GM06990 (cell line): ENCODE results near the gene SRP68.

Source experiments
- DNase-seq: peaks from one replicate; pipeline ENCODE4 v3.0.0-alpha.2; 2011; ENCODE audit not compliant: insufficient read length; ENCODE audit errors: extremely low read depth
- H3K27me3 ChIP-seq: replicated peaks from 2 replicates; pipeline ENCODE4 v1.6.0; 2011; ENCODE audit warnings: low read length; ENCODE audit not compliant: control insufficient read depth, insufficient read depth
- H3K36me3 ChIP-seq: 2 replicates; pipeline ENCODE4 v1.5.1; 2011; ENCODE audit warnings: low read length; ENCODE audit not compliant: control insufficient read depth, insufficient read depth
- H3K4me3 ChIP-seq: replicated peaks from 2 replicates; pipeline ENCODE4 v1.5.1; 2011; ENCODE audit warnings: low read depth, mild to moderate bottlenecking, control low read depth, low read length
- TF ChIP-seq, protein P1 (sequence below): IDR thresholded peaks from 2 replicates; pipeline ENCODE4 v1.5.1; 2011; ENCODE audit warnings: low read length, control low read depth, mild to moderate bottlenecking, inconsistent platforms; ENCODE audit not compliant: insufficient read depth, poor library complexity, severe bottlenecking

The SRP68 gene

DNA sequence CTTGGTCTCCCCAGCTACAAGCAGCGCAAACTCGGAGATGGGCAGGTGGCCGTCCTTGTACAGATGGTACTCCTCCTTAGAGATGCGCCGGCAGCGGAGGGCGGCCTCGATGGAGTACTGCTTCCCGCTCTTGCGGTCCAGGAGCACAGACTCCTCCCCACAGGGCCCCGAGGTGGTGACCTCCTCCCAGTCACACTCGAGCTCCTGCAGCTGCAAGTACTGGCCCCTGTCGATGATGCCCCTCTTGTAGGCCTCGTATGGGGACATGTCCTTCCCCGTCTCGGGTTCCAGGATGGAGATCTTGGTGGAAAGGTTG lies 64.5 kb downstream of the SRP68 start:
- H3K36me3 ChIP-seq = peaks cover 3% of the 10 kb centered on the region
- H3K4me3 ChIP-seq = no peak overlapping the region
- TF ChIP-seq, protein P1, sequence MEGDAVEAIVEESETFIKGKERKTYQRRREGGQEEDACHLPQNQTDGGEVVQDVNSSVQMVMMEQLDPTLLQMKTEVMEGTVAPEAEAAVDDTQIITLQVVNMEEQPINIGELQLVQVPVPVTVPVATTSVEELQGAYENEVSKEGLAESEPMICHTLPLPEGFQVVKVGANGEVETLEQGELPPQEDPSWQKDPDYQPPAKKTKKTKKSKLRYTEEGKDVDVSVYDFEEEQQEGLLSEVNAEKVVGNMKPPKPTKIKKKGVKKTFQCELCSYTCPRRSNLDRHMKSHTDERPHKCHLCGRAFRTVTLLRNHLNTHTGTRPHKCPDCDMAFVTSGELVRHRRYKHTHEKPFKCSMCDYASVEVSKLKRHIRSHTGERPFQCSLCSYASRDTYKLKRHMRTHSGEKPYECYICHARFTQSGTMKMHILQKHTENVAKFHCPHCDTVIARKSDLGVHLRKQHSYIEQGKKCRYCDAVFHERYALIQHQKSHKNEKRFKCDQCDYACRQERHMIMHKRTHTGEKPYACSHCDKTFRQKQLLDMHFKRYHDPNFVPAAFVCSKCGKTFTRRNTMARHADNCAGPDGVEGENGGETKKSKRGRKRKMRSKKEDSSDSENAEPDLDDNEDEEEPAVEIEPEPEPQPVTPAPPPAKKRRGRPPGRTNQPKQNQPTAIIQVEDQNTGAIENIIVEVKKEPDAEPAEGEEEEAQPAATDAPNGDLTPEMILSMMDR = no peak
- no peaks in the 10 kb centered on the region; the same call in 1 of the 2 replicates for H3K27me3 ChIP-seq
- no peak for DNase-seq

DNA sequence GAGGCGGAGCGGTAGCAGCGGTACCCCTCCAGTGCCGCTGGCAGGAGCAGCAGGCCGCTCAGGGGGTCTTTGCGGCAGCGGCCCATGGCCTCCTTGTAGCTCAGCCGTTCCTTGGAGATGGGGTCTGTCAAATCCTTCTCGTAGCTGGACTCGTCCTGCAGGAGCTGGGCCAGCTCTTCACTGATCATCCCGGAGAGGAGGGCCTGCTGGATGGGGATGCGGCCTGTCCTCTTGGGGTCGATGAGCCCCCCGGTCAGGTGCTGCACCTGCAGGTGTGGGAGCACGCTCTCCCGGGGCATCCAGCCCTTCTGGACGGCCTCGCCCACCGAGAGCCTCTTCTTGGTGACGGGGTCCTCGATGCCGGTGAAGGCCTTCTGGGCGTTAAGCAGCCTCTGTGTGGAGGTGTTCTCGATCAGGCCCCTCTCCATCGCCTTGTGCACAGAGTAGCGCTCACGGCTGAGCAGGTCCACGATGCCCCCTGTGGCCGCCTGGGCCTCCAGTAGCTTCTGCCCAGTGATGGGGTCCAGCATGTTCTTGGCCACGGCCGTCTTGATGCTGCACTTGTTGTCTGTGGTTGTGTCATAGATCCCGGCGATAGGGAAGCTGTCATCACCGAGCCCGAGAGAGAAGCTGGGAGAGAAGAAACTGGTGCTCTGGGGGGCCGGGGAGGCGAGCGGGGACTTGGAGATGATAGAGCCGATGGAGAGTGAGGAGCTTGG lies 65.0 kb downstream of the SRP68 start:
- TF ChIP-seq, protein P1 = no peak

DNA sequence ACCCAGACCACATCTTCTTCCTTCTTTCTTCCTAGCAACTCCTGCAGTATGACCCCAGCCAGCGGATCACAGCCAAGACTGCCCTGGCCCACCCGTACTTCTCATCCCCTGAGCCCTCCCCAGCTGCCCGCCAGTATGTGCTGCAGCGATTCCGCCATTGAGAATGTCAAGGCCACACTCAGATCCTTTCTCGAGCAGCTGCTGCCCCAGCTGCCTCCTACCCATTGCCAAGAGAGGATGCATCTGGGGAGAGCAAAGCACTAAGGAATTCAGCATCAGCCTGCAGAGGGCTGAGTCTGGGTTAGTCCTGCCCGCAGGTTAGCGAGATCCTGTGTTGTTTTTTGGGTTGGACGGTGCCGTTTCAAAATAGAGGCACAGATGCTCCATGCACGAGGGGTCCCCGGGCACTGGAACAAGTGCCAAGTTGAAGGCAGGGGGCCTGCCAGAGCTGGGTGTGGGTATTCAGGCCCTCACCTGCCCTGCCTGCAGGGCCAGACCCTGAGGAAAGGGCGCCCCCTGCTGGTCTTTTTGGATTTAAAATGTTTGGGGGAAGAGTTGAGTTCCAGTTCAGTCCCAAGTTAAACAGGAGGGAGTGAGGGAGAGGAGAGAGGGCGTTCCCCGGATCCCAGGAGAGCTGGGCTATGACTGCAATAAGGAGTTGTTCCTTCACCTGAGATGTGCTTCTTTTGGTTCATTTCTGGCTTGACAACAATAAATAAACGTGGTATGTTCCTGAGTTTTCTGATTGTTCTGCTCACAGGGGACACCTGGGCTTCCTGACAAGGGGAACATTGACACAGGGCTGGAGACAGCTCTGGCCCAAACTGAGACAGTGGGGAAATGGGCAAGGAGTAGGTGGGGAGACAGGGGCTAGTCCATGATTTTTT lies 66.8 kb downstream of the SRP68 start:
- TF ChIP-seq, protein P1 = peak; percentile 72
- DNase-seq = peak; percentile 49
- no peaks in the 10 kb centered on the region for H3K27me3 ChIP-seq
- H3K4me3 ChIP-seq = no peak overlapping the region
- peaks cover 7% of the 10 kb centered on the region for H3K36me3 ChIP-seq

More for the DNA sequence above, 65.0 kb downstream of the SRP68 start:
- H3K36me3 ChIP-seq = peaks cover 3% of the 10 kb centered on the region
- no peak overlapping the region for H3K4me3 ChIP-seq
- DNase-seq = no peak
- no peaks in the 10 kb centered on the region; the same call in 1 of the 2 replicates for H3K27me3 ChIP-seq

DNA sequence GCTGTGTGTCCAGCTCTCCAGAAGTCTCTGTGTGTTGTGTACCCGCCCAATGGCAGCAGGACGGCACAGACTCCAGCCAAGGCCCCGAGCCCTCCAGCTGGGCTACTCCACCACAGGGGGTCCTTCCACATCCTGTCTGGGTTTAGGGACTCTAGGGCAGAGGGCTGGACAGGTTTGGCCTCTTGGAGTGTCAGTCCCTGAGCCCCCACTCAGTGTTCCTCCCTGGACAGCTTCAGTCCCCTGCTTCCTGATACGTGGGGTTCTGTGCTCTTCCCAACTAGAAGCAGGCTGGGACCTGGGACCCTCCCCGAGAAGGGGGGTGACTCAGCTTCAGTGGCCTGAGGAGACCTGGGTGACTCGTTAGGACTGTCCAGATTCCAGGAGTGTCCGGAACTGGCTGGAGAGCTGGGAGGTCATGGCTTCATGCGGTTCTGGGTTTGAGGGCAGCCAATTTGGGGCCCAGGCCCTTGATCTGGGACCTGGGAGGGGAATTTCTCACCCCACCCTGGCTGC lies 67.5 kb downstream of the SRP68 start:
- TF ChIP-seq, protein P1 = no peak
- no peak for DNase-seq
- peaks cover 9% of the 10 kb centered on the region for H3K36me3 ChIP-seq
- no peak overlapping the region for H3K4me3 ChIP-seq
- H3K27me3 ChIP-seq = no peaks in the 10 kb centered on the region

DNA sequence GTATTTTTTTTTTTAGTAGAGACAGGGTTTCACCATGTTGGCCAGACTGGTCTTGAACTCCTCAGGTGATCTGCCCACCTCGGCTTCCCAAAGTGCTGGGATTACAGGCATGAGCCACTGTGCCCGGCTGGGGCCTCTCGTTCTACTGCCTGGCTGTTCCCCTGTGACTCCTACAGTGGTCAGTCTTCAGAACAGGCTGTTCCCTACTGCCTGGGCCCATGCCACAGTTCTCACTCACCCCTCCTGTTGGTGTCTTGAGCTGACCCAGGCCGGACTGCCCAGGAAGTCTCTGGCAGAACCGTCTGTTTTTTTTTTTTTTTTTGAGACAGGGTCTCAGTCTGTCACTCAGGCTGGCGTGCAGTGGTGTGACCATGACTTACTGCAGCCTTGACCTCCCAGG lies 68.4 kb downstream of the SRP68 start:
- H3K36me3 ChIP-seq = peaks cover 9% of the 10 kb centered on the region
- no peak for DNase-seq
- H3K27me3 ChIP-seq = no peaks in the 10 kb centered on the region
- TF ChIP-seq, protein P1 = no peak
- no peak overlapping the region for H3K4me3 ChIP-seq
